Measurements from ENCODE around the gene COCH. TPM values are rescaled to one million over a fixed set of nuclear protein-coding genes. Genes with fewer than 3 reads are reported as not detected.

The COCH gene
- total RNA-seq, 1 donor from 2014 or later: 0.79 TPM

- no peak overlapping the region for H3K27ac ChIP-seq (ENCODE audit: low read depth, low read length)
- H2AFZ ChIP-seq (ENCODE audit: low read depth, low read length): no peak overlapping the region
- Mint-ChIP-seq H3K9me3 (ENCODE audit: unreplicated experiment) (no peaks in the 10 kb centered on the region), H3K4me3 (ENCODE audit: unreplicated experiment) (no peak overlapping the region), H3K36me3 (ENCODE audit: low read depth, unreplicated experiment) (peaks cover 10% of the 10 kb centered on the region), H3K27me3 (ENCODE audit: low read depth, unreplicated experiment) (no peaks in the 10 kb centered on the region), H3K27ac (ENCODE audit: unreplicated experiment) (no peak overlapping the region), H3K4me1 (ENCODE audit: low read depth, unreplicated experiment) (no peaks in the 10 kb centered on the region)
- H3K4me2 ChIP-seq (ENCODE audit: low read length): no peak overlapping the region
- DNase-seq (ENCODE audit: low read depth) (no peak), FAIRE-seq (peak; percentile 62)
- H3K27me3 ChIP-seq (ENCODE audit: insufficient read depth, low read length): no peaks in the 10 kb centered on the region
- H3K36me3 ChIP-seq (ENCODE audit: insufficient read depth, low read length): peaks cover 7% of the 10 kb centered on the region
- peaks cover 9% of the 10 kb centered on the region for H4K20me1 ChIP-seq (ENCODE audit: insufficient read depth, low read length)
- H3K9me3 ChIP-seq (ENCODE audit: insufficient read depth, low read depth, low read length): no peaks in the 10 kb centered on the region
- H3K4me1 ChIP-seq (ENCODE audit: insufficient read depth, low read length): no peaks in the 10 kb centered on the region
- TF ChIP-seq, protein P1, sequence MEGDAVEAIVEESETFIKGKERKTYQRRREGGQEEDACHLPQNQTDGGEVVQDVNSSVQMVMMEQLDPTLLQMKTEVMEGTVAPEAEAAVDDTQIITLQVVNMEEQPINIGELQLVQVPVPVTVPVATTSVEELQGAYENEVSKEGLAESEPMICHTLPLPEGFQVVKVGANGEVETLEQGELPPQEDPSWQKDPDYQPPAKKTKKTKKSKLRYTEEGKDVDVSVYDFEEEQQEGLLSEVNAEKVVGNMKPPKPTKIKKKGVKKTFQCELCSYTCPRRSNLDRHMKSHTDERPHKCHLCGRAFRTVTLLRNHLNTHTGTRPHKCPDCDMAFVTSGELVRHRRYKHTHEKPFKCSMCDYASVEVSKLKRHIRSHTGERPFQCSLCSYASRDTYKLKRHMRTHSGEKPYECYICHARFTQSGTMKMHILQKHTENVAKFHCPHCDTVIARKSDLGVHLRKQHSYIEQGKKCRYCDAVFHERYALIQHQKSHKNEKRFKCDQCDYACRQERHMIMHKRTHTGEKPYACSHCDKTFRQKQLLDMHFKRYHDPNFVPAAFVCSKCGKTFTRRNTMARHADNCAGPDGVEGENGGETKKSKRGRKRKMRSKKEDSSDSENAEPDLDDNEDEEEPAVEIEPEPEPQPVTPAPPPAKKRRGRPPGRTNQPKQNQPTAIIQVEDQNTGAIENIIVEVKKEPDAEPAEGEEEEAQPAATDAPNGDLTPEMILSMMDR (IDR thresholded peaks at IDR 0.05; ENCODE audit: insufficient read depth, low read depth, low read length): no peak
- TF ChIP-seq EZH2 (IDR thresholded peaks at IDR 0.05; ENCODE audit: insufficient read depth, low read length): no peak
- no peak overlapping the region for H3K9ac ChIP-seq (ENCODE audit: low read length)
- H3K4me3 ChIP-seq (ENCODE audit: insufficient read depth, low read depth, low read length): no peak overlapping the region
- H3K79me2 ChIP-seq (ENCODE audit: insufficient read depth, low read length): peaks cover 4% of the 10 kb centered on the region
These were observed 61.1 kb downstream of the COCH start for GRCh38 chr14:30935445-30935844.

DNA sequence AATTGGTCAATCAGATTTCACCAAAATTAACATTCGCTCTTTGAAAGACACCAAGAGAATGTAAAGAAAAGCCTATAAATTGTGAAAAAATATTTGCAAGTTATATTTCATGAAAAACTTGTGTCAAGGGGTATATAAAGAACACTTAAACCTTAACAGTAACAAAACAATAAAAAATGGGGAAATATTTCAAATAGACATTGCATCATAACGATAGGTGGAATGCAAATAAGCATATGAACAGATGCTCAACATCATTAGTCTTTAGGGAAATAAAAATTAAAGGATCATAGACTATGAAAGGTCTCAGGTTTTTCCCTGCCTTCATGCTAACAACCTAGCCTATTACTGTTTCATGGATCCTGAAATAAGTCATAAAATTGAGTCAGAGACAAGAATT, 64.3 kb downstream of the COCH start:
- Histone ChIP-seq H3K36me3 (ENCODE audit: insufficient read depth, low read length) (peaks cover 12% of the 10 kb centered on the region), H3K27ac (ENCODE audit: low read depth, low read length) (no peak overlapping the region), H3K4me2 (ENCODE audit: low read length) (no peak overlapping the region), H3K9ac (ENCODE audit: low read length) (no peak overlapping the region), H3K4me1 (ENCODE audit: insufficient read depth, low read length) (no peaks in the 10 kb centered on the region), H3K79me2 (ENCODE audit: insufficient read depth, low read length) (peaks cover 25% of the 10 kb centered on the region), H4K20me1 (ENCODE audit: insufficient read depth, low read length) (peaks cover 25% of the 10 kb centered on the region), H3K27me3 (ENCODE audit: insufficient read depth, low read length) (no peaks in the 10 kb centered on the region), H2AFZ (ENCODE audit: low read depth, low read length) (no peak overlapping the region), H3K4me3 (ENCODE audit: insufficient read depth, low read depth, low read length) (no peak overlapping the region), H3K9me3 (ENCODE audit: insufficient read depth, low read depth, low read length) (no peaks in the 10 kb centered on the region)
- H3K36me3 Mint-ChIP-seq (ENCODE audit: low read depth, unreplicated experiment): peaks cover 10% of the 10 kb centered on the region
- H3K27me3 Mint-ChIP-seq (ENCODE audit: low read depth, unreplicated experiment): no peaks in the 10 kb centered on the region
- no peak for FAIRE-seq
- H3K4me1 Mint-ChIP-seq (ENCODE audit: low read depth, unreplicated experiment): peaks cover 8% of the 10 kb centered on the region
- H3K27ac Mint-ChIP-seq (ENCODE audit: unreplicated experiment): no peak overlapping the region
- H3K9me3 Mint-ChIP-seq (ENCODE audit: unreplicated experiment): no peaks in the 10 kb centered on the region
- TF ChIP-seq, protein P1 (IDR thresholded peaks at IDR 0.05; ENCODE audit: insufficient read depth, low read depth, low read length): no peak
- no peak for TF ChIP-seq EZH2 (IDR thresholded peaks at IDR 0.05; ENCODE audit: insufficient read depth, low read length)
- no peak overlapping the region for H3K4me3 Mint-ChIP-seq (ENCODE audit: unreplicated experiment)
- DNase-seq (ENCODE audit: low read depth): no peak

Other genes with a start within 250 kb of the COCH start
- 5.7 TPM in 2 replicates for gene AP4S1, start 151.1 kb downstream of the COCH start, total RNA-seq
- gene STRN3, start 151.8 kb downstream of the COCH start, total RNA-seq: 46.6 and 48.4 TPM in 2 replicates